K562 (cell line): ENCODE results near the gene EML6.

Experiments
- ETV1 ChIP-seq: fragments of 450-650 bp; conservative IDR thresholded peaks from 2 replicates; pipeline ENCODE4 v1.6.1; 2016; ENCODE audit warnings: missing genetic modification characterization, control low read depth, low read depth, missing compliant biosample characterization
- HDAC2 ChIP-seq: fragments of 450-650 bp; IDR thresholded peaks from 2 replicates; pipeline ENCODE4 v1.6.1; 2016; ENCODE audit warnings: mild to moderate bottlenecking
- NRF1 ChIP-seq, 2 experiments: fragments of 450-650 bp; IDR thresholded peaks in 1 of 2; conservative IDR thresholded peaks in 1 of 2; 2 replicates each; pipeline ENCODE4 v1.6.1; 2014; ENCODE audit warnings: mild to moderate bottlenecking in 2 of 2
- TF ChIP-seq, protein P1 (sequence below): fragments of 450-650 bp; IDR thresholded peaks from 2 replicates; pipeline ENCODE4 v1.6.1; 2016; ENCODE audit warnings: missing biosample characterization, missing genetic modification characterization
- TF ChIP-seq, protein P2 (sequence below), 3 experiments: IDR thresholded peaks in 2 of 3; conservative IDR thresholded peaks in 1 of 3; 2 replicates each; pipeline ENCODE4 v1.5.1; 2011 to 2012; ENCODE audit warnings: low read length in 3 of 3, mild to moderate bottlenecking in 3 of 3, control low read depth in 2 of 3, improper control_type of control experiment in 1 of 3, inconsistent platforms in 1 of 3, low read depth in 1 of 3, mixed read lengths in 1 of 3, moderate library complexity in 1 of 3; ENCODE audit not compliant: insufficient read depth in 2 of 3

DNA sequence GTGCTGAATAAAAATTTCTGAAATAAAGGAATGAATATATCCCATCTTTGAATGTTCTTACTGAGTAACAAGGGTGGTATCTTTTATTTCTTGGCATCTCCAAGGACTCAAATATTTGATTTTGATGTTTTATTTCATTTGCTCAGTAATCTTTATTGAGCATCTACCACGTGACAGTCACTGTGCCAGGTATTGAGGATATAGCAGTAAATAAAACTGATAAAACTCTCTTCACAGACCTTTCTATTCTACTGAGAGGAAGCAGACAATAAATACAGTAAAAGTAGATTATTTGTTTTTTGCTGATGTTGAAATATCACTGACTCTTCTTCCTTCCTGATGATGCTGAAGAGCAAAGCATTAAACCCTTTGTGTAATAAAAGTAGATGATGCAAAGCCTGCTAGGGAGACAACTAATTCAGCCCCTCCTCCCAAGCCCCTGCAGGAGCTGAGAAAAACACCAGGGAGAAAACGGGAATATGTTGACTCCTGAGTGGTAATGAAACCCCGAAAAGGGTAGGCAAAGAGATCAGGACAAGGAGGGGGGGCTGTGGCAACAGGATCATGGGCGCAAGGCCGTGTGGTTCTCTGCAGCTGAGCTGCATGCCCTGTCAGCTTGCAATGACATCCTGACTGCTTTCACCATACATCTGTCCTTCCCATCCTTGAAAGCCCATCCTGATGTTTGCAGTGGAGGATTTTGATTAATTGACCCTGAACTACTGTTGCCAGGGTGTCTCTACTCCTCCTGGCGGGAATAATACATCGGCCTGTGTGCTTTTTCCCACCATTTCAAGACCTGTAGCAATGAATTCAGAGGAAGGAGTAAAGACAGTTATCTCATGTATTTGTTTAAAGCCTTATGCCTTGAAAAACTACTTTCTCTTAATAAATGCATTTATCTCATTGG is 117.4 kb downstream of the EML6 start:
- TF ChIP-seq, protein P1, sequence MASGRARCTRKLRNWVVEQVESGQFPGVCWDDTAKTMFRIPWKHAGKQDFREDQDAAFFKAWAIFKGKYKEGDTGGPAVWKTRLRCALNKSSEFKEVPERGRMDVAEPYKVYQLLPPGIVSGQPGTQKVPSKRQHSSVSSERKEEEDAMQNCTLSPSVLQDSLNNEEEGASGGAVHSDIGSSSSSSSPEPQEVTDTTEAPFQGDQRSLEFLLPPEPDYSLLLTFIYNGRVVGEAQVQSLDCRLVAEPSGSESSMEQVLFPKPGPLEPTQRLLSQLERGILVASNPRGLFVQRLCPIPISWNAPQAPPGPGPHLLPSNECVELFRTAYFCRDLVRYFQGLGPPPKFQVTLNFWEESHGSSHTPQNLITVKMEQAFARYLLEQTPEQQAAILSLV = no peak
- TF ChIP-seq, protein P2, sequence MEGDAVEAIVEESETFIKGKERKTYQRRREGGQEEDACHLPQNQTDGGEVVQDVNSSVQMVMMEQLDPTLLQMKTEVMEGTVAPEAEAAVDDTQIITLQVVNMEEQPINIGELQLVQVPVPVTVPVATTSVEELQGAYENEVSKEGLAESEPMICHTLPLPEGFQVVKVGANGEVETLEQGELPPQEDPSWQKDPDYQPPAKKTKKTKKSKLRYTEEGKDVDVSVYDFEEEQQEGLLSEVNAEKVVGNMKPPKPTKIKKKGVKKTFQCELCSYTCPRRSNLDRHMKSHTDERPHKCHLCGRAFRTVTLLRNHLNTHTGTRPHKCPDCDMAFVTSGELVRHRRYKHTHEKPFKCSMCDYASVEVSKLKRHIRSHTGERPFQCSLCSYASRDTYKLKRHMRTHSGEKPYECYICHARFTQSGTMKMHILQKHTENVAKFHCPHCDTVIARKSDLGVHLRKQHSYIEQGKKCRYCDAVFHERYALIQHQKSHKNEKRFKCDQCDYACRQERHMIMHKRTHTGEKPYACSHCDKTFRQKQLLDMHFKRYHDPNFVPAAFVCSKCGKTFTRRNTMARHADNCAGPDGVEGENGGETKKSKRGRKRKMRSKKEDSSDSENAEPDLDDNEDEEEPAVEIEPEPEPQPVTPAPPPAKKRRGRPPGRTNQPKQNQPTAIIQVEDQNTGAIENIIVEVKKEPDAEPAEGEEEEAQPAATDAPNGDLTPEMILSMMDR (IDR thresholded peaks at IDR 0.05 in 2 of 3, conservative IDR thresholded peaks at IDR 0.05 in 1 of 3; ENCODE audit: insufficient read depth in 2 of 3, low read depth in 1 of 3, low read length in 3 of 3) = no peak
- TF ChIP-seq NRF1 (conservative IDR thresholded peaks at IDR 0.05 in 1 of 2, IDR thresholded peaks at IDR 0.05 in 1 of 2) = no peak
- TF ChIP-seq ETV1 = no peak
- TF ChIP-seq HDAC2 = no peak
